HCT116 (cell line): ENCODE measurements around the gene TRAPPC4. TPM values are rescaled to one million over a fixed set of nuclear protein-coding genes. Genes with fewer than 3 reads are reported as not detected.

Experiments used
- ATAC-seq: fragments of 200-7000 bp; cut with Tn5 transposase; 2 replicates; pipeline ENCODE4 v1.9.1; 2020; ENCODE audit warnings: mild to moderate bottlenecking, moderate library complexity
- BruUV-seq: library from RNA; stranded (reverse); fragments of 400-500 nt; replicated peaks from 2 replicates; lab custom pipeline; 2021; lab: Mats Ljungman, UMichigan
- CTCF ChIA-PET: fragments of 300-600 bp; sonication (Branson Sonifier 250); formaldehyde crosslinking; loops from one replicate; lab custom pipeline; 2021; ENCODE audit warnings: antibody characterized with exemption; lab: Charles Lee
- POLR2A ChIA-PET: fragments of 300-600, 350-600 bp; sonication (Branson Sonifier 250); formaldehyde crosslinking; loops from one replicate; lab custom pipeline; 2021; ENCODE audit warnings: antibody characterized with exemption; lab: Charles Lee
- RAD21 ChIA-PET, 2 experiments: fragments of 300-600 bp; sonication (Branson Sonifier 250); formaldehyde crosslinking; loops; one replicate each; lab custom pipeline; 2023; ENCODE audit warnings: low total read pairs in 2 of 2; ENCODE audit not compliant: uncharacterized antibody in 2 of 2, unreplicated experiment in 2 of 2, low non-redundant PET in 1 of 2; lab: Charles Lee
- DNase-seq: peaks from one replicate; pipeline ENCODE4 v3.0.0-alpha.2; 2010; ENCODE audit warnings: low read depth, low spot score
- H2AFZ ChIP-seq: fragments of 200-600 bp; shearing (Covaris generic), sonication (generic); 2 replicates; pipeline ENCODE4 v1.6.1; 2017; ENCODE audit warnings: low read depth, mixed run types, mixed read lengths, antibody characterized with exemption, low read length; ENCODE audit not compliant: poor library complexity, severe bottlenecking
- H3K27ac ChIP-seq: 2 replicates; pipeline ENCODE4 v1.5.1; 2012; ENCODE audit warnings: low read depth, low read length
- H3K27me3 ChIP-seq: fragments of 200-600 bp; sonication (generic); 2 replicates; pipeline ENCODE4 v1.6.1; 2016; ENCODE audit warnings: mixed run types, low read length, mixed read lengths; ENCODE audit not compliant: insufficient read depth
- H3K36me3 ChIP-seq, 2 experiments: fragments of 200-500 bp in 1 of 2; fragments of 200-600 bp in 1 of 2; sonication (Bioruptor generic) in 1 of 2; sonication (generic) in 1 of 2; 2 replicates each; pipeline versions ENCODE4 v1.5.1 to v1.6.1; 2014 to 2016; ENCODE audit warnings: low read length in 2 of 2, inconsistent platforms in 1 of 2, mixed read lengths in 1 of 2, mixed run types in 1 of 2; ENCODE audit not compliant: insufficient read depth in 2 of 2, control insufficient read depth in 1 of 2
- H3K4me1 ChIP-seq, 2 experiments: fragments of 200-600 bp in 1 of 2; sonication (generic) in 1 of 2; 2 replicates each; pipeline versions ENCODE4 v1.5.1 to v1.6.1; 2012 to 2017; ENCODE audit warnings: low read length in 2 of 2, inconsistent platforms in 1 of 2, mild to moderate bottlenecking in 1 of 2, mixed read lengths in 1 of 2, mixed run types in 1 of 2, moderate library complexity in 1 of 2; ENCODE audit not compliant: insufficient read depth in 2 of 2, control insufficient read depth in 1 of 2
- H3K4me2 ChIP-seq: fragments of 200-600 bp; sonication (generic); 2 replicates; pipeline ENCODE4 v1.6.1; 2017; ENCODE audit warnings: mixed run types, low read length, mixed read lengths
- H3K4me3 ChIP-seq, 2 experiments: fragments of 200-600 bp in 1 of 2; sonication (generic) in 1 of 2; replicated peaks in 1 of 2; 2 replicates each; pipeline ENCODE4 v1.5.1; 2011 to 2016; ENCODE audit warnings: low read length in 2 of 2, control low read depth in 1 of 2, low read depth in 1 of 2, mild to moderate bottlenecking in 1 of 2, mixed read lengths in 1 of 2, mixed run types in 1 of 2
- H3K79me2 ChIP-seq: fragments of 200-600 bp; sonication (generic); 2 replicates; pipeline ENCODE4 v1.6.1; 2017; ENCODE audit warnings: mild to moderate bottlenecking, mixed run types, low read length, moderate library complexity, mixed read lengths; ENCODE audit not compliant: insufficient read depth
- H3K9ac ChIP-seq: fragments of 200-600 bp; sonication (generic); 2 replicates; pipeline ENCODE4 v1.6.1; 2016; ENCODE audit warnings: low read length, mixed read lengths
- H3K9me2 ChIP-seq: fragments of 200-600 bp; sonication (generic), shearing (Covaris generic); 2 replicates; pipeline ENCODE4 v1.6.1; 2017; ENCODE audit warnings: mixed run types, mild to moderate bottlenecking, moderate library complexity; ENCODE audit not compliant: insufficient read depth
- H3K9me3 ChIP-seq, 2 experiments: fragments of 200-500 bp in 1 of 2; fragments of 200-600 bp in 1 of 2; sonication (Bioruptor generic) in 1 of 2; sonication (generic) in 1 of 2; 2 replicates each; pipeline ENCODE4 v1.6.1; 2014 to 2017; ENCODE audit warnings: low read length in 2 of 2, mixed read lengths in 2 of 2, inconsistent platforms in 1 of 2, low read depth in 1 of 2, mild to moderate bottlenecking in 1 of 2, mixed run types in 1 of 2, moderate library complexity in 1 of 2; ENCODE audit not compliant: control insufficient read depth in 1 of 2, insufficient read depth in 1 of 2
- H4K20me1 ChIP-seq: fragments of 200-600 bp; sonication (generic), shearing (Covaris generic); 2 replicates; pipeline ENCODE4 v1.6.1; 2017; ENCODE audit warnings: mixed run types, mild to moderate bottlenecking, moderate library complexity; ENCODE audit not compliant: insufficient read depth
- ATF3 ChIP-seq: IDR thresholded peaks from 2 replicates; pipeline ENCODE4 v1.6.1; 2012
- CBX3 ChIP-seq: IDR thresholded peaks from 2 replicates; pipeline ENCODE4 v1.6.1; 2012; ENCODE audit warnings: low read depth
- CEBPB ChIP-seq: IDR thresholded peaks from 2 replicates; pipeline ENCODE4 v1.6.1; 2012; ENCODE audit warnings: low read depth
- CTCF ChIP-seq, 3 experiments: fragments of 200-600 bp in 1 of 3; sonication (generic) in 1 of 3; IDR thresholded peaks in 2 of 3; conservative IDR thresholded peaks in 1 of 3; 2 replicates each; pipeline ENCODE4 v1.5.1; 2012 to 2017; ENCODE audit warnings: low read depth in 2 of 3, low read length in 2 of 3, antibody characterized with exemption in 1 of 3, borderline replicate concordance in 1 of 3, control low read depth in 1 of 3, mild to moderate bottlenecking in 1 of 3, mixed read lengths in 1 of 3, mixed run types in 1 of 3, moderate library complexity in 1 of 3; ENCODE audit not compliant: insufficient read depth in 1 of 3
- EGR1 ChIP-seq: IDR thresholded peaks from 2 replicates; pipeline ENCODE4 v1.6.1; 2012; ENCODE audit warnings: low read depth
- ELF1 ChIP-seq: IDR thresholded peaks from 2 replicates; pipeline ENCODE4 v1.6.1; 2012; ENCODE audit warnings: low read depth, borderline replicate concordance
- EZH2 ChIP-seq: fragments of 200-600 bp; sonication (generic); IDR thresholded peaks from 2 replicates; pipeline ENCODE4 v1.6.1; 2017; ENCODE audit warnings: antibody characterized with exemption, mixed run types
- POLR2A ChIP-seq: IDR thresholded peaks from 2 replicates; pipeline ENCODE4 v1.7.0; 2011; ENCODE audit warnings: borderline replicate concordance; ENCODE audit not compliant: insufficient read depth, insufficient read length; ENCODE audit errors: extremely low read depth
- RAD21 ChIP-seq: IDR thresholded peaks from 2 replicates; pipeline ENCODE4 v1.6.1; 2012; ENCODE audit warnings: low read depth, mild to moderate bottlenecking
- REST ChIP-seq: IDR thresholded peaks from 2 replicates; pipeline ENCODE4 v1.6.1; 2012; ENCODE audit warnings: low read depth
- SIN3A ChIP-seq: IDR thresholded peaks from 2 replicates; pipeline ENCODE4 v1.6.1; 2012; ENCODE audit warnings: low read depth
- SP1 ChIP-seq: IDR thresholded peaks from 2 replicates; pipeline ENCODE4 v1.6.1; 2012; ENCODE audit warnings: low read depth
- SRF ChIP-seq: IDR thresholded peaks from 2 replicates; pipeline ENCODE4 v1.6.1; 2012; ENCODE audit warnings: low read depth
- TCF7L2 ChIP-seq: IDR thresholded peaks from 2 replicates; pipeline ENCODE4 v1.7.0; 2011; ENCODE audit warnings: borderline replicate concordance, inconsistent platforms; ENCODE audit not compliant: insufficient read depth, insufficient read length; ENCODE audit errors: extremely low read depth
- ZFX ChIP-seq: fragments of 450-650 bp; IDR thresholded peaks from 2 replicates; pipeline ENCODE4 v1.6.1; 2017
- ZNF274 ChIP-seq: fragments of 200-500 bp; sonication (Bioruptor generic); IDR thresholded peaks from 2 replicates; pipeline ENCODE4 v1.6.1; 2014; ENCODE audit warnings: mild to moderate bottlenecking, low read depth, low read length, inconsistent platforms
- intact Hi-C: fragments of 100-400 bp; cut with micrococcal nuclease; formaldehyde crosslinking; loops from 2 replicates; pipeline ENCODE4 v1.10.0; 2022
- total RNA-seq: library from RNA; stranded (reverse); gene quantifications from one replicate; pipeline ENCODE4 v1.2.1, GENCODE V29; 2021; ENCODE audit not compliant: unreplicated experiment

Gene TRAPPC4
- total RNA-seq, 1 experiment from 2014 or later = 61.6 TPM

DNA sequence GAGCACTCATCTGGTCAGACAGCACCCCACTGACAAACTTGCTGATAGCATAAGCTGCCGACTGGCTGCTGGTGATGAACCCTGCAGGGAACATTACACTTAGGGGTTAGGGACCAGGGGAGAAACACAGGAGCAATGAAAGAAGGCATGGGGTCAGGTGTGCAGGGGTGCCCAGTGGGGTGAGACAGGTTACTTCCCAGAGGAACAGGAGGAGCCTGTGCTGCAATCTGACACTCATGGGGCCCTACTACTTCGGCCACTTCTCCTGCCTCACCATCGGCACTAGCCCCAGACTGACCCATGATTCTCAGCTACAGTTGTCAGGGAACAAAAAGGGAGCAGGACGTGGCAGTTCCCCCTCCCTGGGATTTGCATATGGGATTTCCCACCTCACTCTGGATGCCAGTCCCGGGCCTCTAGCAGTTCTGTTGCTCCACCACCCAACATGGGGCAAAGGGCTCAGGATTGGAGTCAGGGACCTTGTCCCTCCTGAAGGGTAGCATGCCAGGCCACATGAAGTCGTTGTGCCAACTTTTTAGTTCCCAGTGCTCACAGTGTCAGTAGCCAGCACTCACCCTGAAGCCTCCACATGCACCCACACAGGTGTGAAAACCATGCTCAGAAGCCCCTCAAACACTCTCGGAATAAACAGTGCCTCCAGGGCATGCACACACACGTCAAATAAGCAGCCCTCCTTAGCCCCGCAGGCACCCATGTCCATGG, 9.9 kb downstream of the TRAPPC4 start:
- Histone ChIP-seq H3K9me3 (no peaks in the 10 kb centered on the region), H2AFZ (no peak overlapping the region), H3K9me2 (no peaks in the 10 kb centered on the region), H3K9ac (no peak overlapping the region), H3K4me3 (no peak overlapping the region), H3K4me2 (peak overlapping the region; percentile 99; the same call in 1 of the 2 replicates), H3K27me3 (no peaks in the 10 kb centered on the region), H4K20me1 (no peaks in the 10 kb centered on the region), H3K36me3 (peaks cover 14 to 25% of the 10 kb centered on the region in 2 experiments; a peak in 2 of 4 replicates), H3K79me2 (peaks cover 26% of the 10 kb centered on the region), H3K27ac (no peak overlapping the region), H3K4me1 (peaks cover 5 to 37% of the 10 kb centered on the region in 2 experiments; a peak in 3 of 4 replicates)
- ATAC-seq (no peak), DNase-seq (no peak)
- ChIA-PET CTCF (no interaction called here), RAD21 (no interaction called here), POLR2A (interaction anchor here (0.9 kb wide), 1 partner anchor 57 kb away, joined by 3 read pairs; no protein-coding TSS in a partner anchor)
- BruUV-seq = no TSS peak
- intact Hi-C loops = no loop called here
- TF ChIP-seq POLR2A (no peak), EGR1 (no peak), REST (no peak), CEBPB (no peak), EZH2 (no peak), TCF7L2 (no peak), ZNF274 (no peak), CTCF (IDR thresholded peaks at IDR 0.05 in 2 of 3, conservative IDR thresholded peaks at IDR 0.05 in 1 of 3; ENCODE audit: borderline replicate concordance in 1 of 3, insufficient read depth in 1 of 3, low read depth in 2 of 3, low read length in 2 of 3) (no peak), SP1 (no peak), SIN3A (no peak), CBX3 (no peak), SRF (no peak), ELF1 (no peak), ATF3 (no peak), RAD21 (no peak), ZFX (no peak)
